Rectal smooth muscle tissue (tissue), 1 donor: ENCODE data around the gene ZYX.
A peak's percentile ranks its signal among the peaks of the same experiment; 100 is the strongest.

ENCODE experiments used
- H3K27ac ChIP-seq: one replicate; pipeline ENCODE4 v1.7.0; 2013; ENCODE audit warnings: low read depth, low read length, inconsistent platforms
- H3K27me3 ChIP-seq: one replicate; pipeline ENCODE4 v1.7.0; 2013; ENCODE audit warnings: low read length; ENCODE audit not compliant: control insufficient read depth, insufficient read depth
- H3K36me3 ChIP-seq: one replicate; pipeline ENCODE4 v1.7.0; 2013; ENCODE audit warnings: low read length; ENCODE audit not compliant: control insufficient read depth, insufficient read depth
- H3K4me1 ChIP-seq: one replicate; pipeline ENCODE4 v1.7.0; 2013; ENCODE audit warnings: low read length; ENCODE audit not compliant: control insufficient read depth, insufficient read depth
- H3K4me3 ChIP-seq: one replicate; pipeline ENCODE4 v1.7.0; 2013; ENCODE audit warnings: low read length
- H3K9ac ChIP-seq: one replicate; pipeline ENCODE4 v1.7.0; 2013; ENCODE audit warnings: low read length

Gene ZYX

DNA sequence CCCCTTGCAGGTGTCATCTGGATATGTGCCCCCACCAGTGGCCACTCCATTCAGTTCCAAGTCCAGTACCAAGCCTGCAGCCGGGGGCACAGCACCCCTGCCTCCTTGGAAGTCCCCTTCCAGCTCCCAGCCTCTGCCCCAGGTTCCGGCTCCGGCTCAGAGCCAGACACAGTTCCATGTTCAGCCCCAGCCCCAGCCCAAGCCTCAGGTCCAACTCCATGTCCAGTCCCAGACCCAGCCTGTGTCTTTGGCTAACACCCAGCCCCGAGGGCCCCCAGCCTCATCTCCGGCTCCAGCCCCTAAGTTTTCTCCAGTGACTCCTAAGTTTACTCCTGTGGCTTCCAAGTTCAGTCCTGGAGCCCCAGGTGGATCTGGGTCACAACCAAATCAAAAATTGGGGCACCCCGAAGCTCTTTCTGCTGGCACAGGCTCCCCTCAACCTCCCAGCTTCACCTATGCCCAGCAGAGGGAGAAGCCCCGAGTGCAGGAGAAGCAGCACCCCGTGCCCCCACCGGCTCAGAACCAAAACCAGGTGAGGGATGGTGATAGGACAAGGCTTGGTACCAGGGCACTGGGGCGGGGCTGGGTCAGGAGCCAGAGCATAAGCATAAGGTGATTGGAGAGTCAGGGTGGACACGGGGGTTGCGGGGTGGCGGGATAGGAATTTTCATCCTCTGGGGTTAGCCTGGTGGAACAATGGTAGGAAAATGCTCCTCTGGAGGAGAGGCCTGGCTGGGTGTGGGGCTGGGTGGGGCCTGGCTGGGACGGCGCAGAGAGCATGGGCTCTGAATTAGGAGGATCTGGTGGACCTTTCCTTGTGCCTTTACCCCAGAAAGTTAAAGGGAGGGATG is 1.9 kb downstream of the ZYX start:
- Histone ChIP-seq H3K4me3 (peak overlapping the region; percentile 85), H3K9ac (peak overlapping the region; percentile 38), H3K4me1 (peaks cover 39% of the 10 kb centered on the region), H3K27ac (peak overlapping the region; percentile 99), H3K27me3 (no peaks in the 10 kb centered on the region), H3K36me3 (peaks cover 2% of the 10 kb centered on the region)

DNA sequence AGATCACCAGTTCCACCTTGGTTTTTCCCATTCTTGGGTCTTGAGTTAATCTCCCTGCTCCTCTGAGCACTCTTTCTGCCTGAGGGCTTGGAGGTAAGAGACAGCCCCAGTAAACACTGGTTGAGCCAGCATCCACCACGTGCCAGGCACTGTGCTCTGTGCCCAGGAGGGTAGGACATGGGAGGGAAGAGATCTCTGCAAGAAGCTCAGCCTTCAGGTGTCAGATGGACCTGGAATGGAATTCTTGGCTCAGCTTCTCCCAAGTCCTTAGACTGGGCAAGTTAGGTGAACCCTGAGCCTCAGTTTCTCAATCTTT is 2.5 kb downstream of the ZYX start:
- Histone ChIP-seq H3K27me3 (no peaks in the 10 kb centered on the region), H3K9ac (no peak overlapping the region), H3K36me3 (peaks cover 2% of the 10 kb centered on the region), H3K4me1 (peaks cover 36% of the 10 kb centered on the region), H3K4me3 (peak overlapping the region; percentile 85), H3K27ac (peak overlapping the region; percentile 99)

DNA sequence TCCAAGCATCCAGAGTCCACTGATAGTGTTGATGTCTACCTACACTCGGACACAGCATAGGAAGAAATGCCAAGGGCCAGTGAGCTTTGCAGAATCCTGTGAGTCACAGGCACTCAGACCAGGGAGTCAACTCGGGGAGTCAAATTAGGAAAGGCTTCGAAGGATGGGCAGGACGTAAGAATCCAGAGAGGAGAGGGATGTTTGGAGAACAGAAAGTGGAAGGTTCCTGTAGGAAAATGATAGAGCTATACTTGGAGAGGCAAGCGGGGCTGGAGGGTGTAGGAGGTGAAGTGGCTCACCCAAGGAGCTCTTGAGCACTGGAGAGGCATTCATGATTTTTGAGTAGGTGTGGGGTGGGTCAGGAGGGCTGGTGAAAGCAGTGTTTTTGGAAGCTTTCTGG is 3.0 kb downstream of the ZYX start:
- peaks cover 36% of the 10 kb centered on the region for H3K4me1 ChIP-seq
- H3K4me3 ChIP-seq, result peak overlapping the region; percentile 62
- H3K27me3 ChIP-seq, result no peaks in the 10 kb centered on the region
- H3K9ac ChIP-seq, result no peak overlapping the region
- H3K27ac ChIP-seq, result peak overlapping the region; percentile 99
- H3K36me3 ChIP-seq, result peaks cover 7% of the 10 kb centered on the region

DNA sequence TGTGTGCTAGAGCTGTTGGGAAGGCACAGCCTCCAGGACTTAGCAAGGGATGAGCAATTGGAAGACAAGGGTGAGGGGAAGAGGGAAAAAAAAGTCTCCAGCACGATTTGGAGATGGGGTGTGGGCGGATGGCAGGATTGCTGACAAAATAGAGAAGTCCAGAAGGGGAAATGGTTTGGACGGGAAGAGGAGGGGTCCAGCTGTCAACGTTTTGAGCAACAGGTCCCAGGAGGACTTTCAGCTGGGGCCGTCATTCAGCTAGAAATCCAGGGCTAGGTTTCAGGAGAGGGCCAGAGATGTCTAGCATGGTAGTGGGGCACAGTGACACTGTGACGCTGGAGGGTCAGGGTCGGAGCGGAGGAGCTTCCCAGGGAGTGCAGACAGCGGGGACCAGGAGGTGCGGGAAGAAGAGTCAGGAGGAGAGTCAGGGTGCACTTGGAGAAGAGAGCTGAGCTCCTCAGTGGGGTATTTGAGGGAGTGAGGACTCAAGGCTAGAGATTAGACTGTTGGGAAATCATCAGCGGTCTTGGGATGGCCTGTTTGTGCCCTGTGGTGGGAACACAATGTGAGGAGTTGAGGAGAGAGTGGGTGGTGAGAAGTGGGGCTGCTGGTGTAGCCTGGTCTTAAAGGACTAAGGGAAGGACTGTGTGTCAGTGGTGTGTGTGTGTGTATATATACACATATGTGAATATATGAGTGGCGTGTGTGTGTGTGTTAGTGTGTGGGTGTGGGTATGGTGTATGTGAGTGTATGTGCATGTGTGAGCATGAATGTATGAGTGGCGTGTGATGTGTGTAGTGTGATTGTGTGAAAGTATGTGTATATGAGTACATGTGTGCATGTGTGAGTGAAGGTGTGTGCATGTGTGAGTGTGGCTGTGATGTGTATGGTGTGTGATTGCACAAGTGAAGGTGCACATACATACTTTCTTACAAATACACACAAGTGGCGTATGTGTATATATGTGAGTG is 3.8 kb downstream of the ZYX start:
- Histone ChIP-seq H3K4me3 (peak overlapping the region; percentile 62), H3K36me3 (peaks cover 15% of the 10 kb centered on the region), H3K27ac (peak overlapping the region; percentile 99), H3K9ac (peak overlapping the region; percentile 47), H3K4me1 (peaks cover 36% of the 10 kb centered on the region), H3K27me3 (no peaks in the 10 kb centered on the region)

DNA sequence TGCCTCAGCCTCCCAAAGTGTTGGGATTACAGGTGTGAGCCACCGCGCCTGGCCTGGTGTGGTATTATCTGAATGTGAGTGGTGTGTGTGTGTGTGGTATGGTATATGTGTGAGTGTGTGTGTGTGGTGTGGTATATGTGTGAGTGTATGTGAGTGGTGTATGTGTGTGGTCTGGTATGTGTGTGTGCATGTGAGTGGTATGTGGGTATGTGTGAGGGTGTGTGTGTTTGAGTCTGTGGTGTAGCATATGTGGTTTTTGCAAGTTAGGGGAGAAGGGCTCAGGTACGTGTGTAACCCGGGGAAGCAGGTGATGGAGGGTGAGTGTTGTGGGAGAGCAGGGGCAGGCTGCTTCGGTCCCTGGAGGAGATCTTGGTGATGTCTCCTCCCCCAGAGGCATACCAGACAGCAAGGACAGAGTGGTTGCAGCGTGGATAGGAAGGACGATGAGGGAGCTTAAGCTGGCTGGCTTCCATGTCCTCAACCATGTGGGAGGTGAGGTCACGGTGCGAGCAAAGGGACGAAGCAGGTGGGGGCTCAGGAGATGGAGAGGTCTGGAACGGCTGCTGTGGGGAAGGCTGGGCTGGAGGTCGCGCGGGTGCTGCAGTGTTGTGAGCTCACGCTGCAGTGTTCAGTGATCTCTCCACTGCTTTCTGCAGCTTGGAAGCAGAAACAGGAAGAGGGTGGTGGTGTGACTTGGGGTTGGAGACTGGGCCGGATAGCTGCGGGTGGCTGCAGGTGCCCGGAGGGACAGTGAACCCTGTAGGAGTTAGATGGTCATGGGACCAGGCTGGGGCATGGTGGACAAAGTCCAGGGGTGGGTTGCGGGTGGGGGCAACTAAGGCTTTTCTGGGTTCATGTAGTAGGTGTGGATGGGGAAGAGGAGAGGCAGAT is 5.0 kb downstream of the ZYX start:
- peaks cover 44% of the 10 kb centered on the region for H3K4me1 ChIP-seq
- H3K9ac ChIP-seq, result no peak overlapping the region
- H3K27ac ChIP-seq, result peak overlapping the region; percentile 99
- peak overlapping the region; percentile 54 for H3K4me3 ChIP-seq
- H3K36me3 ChIP-seq, result peaks cover 18% of the 10 kb centered on the region
- no peaks in the 10 kb centered on the region for H3K27me3 ChIP-seq

DNA sequence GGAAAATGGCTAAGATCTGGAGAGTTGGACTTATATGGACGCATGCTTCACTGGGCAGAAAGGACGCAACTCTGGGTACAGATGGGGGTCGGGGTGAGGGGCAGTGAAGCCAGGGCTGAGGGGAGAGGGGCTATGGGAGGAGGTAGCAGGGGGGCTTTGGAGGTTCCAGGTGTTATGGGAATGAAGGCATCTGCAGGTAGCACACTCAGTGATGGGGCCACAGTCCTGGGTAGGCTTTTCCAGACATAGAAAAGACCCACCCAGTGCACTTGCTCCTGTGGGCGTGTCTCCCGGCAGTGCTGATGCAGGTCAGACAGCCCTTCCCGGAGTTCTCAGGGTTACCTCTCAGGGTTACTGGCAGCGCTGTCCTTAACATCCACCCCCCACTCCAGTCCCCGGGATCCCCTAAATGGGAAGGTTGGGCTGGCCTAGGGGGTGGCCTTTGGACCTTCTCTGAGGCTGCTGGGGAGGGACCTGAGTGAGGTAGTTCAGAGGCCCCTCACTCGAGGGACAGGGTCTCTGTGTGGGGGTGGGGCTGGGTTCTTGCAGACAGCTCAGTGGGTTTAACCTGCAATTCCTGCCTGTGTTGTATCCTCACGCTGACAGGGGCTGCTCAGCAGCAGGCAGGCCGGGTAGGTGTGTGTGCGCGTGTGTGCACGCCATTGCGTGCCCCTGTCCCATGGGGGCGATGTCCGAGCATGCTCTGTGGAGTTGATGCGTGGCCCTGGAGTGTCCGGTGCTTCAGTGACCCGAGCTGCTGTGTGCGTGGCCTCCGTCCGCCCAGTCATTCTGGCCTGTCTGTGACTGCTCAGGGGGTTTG is 6.2 kb downstream of the ZYX start:
- Histone ChIP-seq H3K27me3 (no peaks in the 10 kb centered on the region), H3K4me3 (no peak overlapping the region), H3K36me3 (peaks cover 23% of the 10 kb centered on the region), H3K9ac (no peak overlapping the region), H3K4me1 (peaks cover 54% of the 10 kb centered on the region), H3K27ac (peak overlapping the region; percentile 99)

DNA sequence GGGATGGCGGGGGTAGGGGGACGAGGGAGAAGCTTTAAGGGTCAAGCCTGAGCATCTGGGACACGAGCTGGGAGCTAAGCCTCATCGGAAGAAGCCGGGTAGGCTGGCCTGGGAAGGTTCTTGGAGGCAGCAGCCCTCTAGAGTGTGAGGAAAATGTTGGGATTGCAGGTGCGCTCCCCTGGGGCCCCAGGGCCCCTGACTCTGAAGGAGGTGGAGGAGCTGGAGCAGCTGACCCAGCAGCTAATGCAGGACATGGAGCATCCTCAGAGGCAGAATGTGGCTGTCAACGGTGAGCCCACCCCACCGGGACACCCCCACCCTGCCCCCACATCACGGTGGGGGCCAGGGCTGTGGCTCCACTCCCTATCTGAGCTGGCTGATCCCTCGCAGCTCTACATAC is 6.9 kb downstream of the ZYX start:
- Histone ChIP-seq H3K27ac (peak overlapping the region; percentile 99), H3K36me3 (peaks cover 23% of the 10 kb centered on the region), H3K4me3 (no peak overlapping the region), H3K4me1 (peaks cover 51% of the 10 kb centered on the region), H3K27me3 (no peaks in the 10 kb centered on the region), H3K9ac (no peak overlapping the region)

DNA sequence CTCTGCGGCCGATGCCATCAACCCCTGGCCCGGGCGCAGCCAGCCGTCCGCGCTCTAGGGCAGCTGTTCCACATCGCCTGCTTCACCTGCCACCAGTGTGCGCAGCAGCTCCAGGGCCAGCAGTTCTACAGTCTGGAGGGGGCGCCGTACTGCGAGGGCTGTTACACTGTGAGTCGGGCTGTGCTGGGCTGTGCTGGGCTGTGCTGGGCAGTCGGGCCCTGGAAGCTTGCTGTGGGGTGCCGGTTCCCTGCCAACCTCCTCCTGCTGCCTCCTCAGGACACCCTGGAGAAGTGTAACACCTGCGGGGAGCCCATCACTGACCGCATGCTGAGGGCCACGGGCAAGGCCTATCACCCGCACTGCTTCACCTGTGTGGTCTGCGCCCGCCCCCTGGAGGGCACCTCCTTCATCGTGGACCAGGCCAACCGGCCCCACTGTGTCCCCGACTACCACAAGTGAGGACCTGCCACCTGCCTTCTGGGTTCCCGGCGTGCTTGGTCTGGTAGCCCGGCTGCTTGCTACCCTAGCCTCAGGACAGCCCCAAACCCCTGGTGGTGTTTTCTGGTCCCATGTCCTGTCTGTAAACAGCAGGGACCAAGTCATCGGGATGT is 7.5 kb downstream of the ZYX start:
- Histone ChIP-seq H3K36me3 (peaks cover 23% of the 10 kb centered on the region), H3K4me1 (peaks cover 48% of the 10 kb centered on the region), H3K9ac (no peak overlapping the region), H3K4me3 (no peak overlapping the region), H3K27me3 (no peaks in the 10 kb centered on the region), H3K27ac (peak overlapping the region; percentile 58)

DNA sequence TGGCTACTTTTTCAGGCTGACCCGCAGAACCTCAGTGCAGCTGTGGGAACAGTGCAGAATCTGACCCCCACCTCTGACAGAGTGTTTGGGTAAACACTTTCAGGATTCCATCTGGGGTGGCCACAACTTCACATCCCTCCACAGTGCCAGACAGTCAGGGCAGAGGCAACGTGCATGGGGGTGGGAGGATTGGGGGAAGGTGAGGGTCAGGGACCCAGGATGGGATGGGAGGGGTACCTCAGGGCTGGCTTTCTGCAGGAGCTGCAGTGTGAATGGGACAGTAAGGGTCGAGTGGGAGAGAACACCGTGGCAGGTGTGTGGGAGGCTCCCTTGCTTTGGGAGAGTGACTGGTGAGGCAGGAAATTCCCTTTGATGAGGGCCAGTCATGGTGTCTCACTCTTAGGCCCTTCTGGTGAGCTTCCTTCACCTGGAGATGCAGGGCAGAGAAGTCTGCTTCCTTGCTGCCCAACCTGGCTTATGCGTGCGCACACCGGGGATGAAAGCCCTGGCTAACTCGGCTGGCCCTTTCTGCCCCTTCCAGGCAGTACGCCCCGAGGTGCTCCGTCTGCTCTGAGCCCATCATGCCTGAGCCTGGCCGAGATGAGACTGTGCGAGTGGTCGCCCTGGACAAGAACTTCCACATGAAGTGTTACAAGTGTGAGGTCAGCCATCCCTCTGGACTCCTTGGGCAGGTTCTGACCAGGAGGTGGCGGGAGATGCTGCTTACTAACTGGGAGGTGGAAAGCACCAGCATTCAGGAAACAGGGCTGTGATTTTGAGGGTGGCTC is 8.4 kb downstream of the ZYX start:
- Histone ChIP-seq H3K36me3 (peaks cover 23% of the 10 kb centered on the region), H3K4me3 (no peak overlapping the region), H3K9ac (no peak overlapping the region), H3K27me3 (no peaks in the 10 kb centered on the region), H3K4me1 (peaks cover 46% of the 10 kb centered on the region), H3K27ac (no peak overlapping the region)

DNA sequence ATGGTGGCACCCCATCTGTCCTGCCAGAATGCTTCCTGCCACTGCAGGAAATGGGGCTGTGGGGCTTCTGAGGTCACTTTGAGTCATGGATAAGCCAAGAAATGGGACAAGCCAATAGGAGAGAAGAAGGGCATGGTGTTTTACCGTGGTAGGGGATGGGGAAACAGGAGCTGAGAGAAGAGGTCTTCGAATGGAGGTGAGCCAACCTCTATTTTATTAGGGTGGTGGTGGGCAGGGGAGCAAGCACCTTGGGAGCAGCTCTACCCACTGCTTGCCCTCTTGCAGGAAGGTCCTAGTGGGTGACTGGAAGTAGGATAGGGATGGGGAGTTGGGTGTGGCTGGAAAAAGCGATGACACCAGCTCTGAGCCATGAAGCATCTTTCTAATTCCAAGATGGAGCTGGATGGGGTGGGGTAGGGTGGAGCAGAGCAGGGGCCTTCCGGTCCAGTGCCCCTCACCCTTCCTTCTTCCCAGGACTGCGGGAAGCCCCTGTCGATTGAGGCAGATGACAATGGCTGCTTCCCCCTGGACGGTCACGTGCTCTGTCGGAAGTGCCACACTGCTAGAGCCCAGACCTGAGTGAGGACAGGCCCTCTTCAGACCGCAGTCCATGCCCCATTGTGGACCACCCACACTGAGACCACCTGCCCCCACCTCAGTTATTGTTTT is 9.1 kb downstream of the ZYX start:
- H3K9ac ChIP-seq, result no peak overlapping the region
- H3K4me1 ChIP-seq, result peaks cover 39% of the 10 kb centered on the region
- peak overlapping the region; percentile 41 for H3K27ac ChIP-seq

More for the DNA sequence above, 9.1 kb downstream of the ZYX start:
- H3K36me3 ChIP-seq, result peaks cover 23% of the 10 kb centered on the region
- H3K27me3 ChIP-seq, result no peaks in the 10 kb centered on the region
- H3K4me3 ChIP-seq, result no peak overlapping the region
